Fibroblast of pulmonary artery (primary cell): ENCODE measurements around the gene DNLZ.
A peak's percentile ranks its signal among the peaks of the same experiment; 100 is the strongest.

Experiments used
- DNase-seq: peaks from one replicate; pipeline ENCODE4 v3.0.0-alpha.2; 2010; ENCODE audit warnings: low read depth
- H3K4me3 ChIP-seq: replicated peaks from 2 replicates; pipeline ENCODE4 v1.5.1; 2011; ENCODE audit warnings: low read depth, mild to moderate bottlenecking, control low read depth, low read length, moderate library complexity
- CTCF ChIP-seq: IDR thresholded peaks from 2 replicates; pipeline ENCODE4 v1.5.1; 2011; ENCODE audit warnings: mild to moderate bottlenecking, control low read depth, low read length, inconsistent platforms; ENCODE audit errors: missing control alignments

Gene DNLZ

GRCh38 chr9:136339173-136339957 is 24.2 kb downstream of the DNLZ start:
- H3K4me3 ChIP-seq, result no peak overlapping the region
- peak; percentile 78 for TF ChIP-seq CTCF
- peak; percentile 66 for DNase-seq

- no peak for TF ChIP-seq CTCF
- H3K4me3 ChIP-seq, result no peak overlapping the region
- DNase-seq, result no peak
Measured at GRCh38 chr9:136338511-136338910, 25.0 kb downstream of the DNLZ start.

GRCh38 chr9:136337416-136338395 is 25.8 kb downstream of the DNLZ start:
- no peak for TF ChIP-seq CTCF
- no peak overlapping the region for H3K4me3 ChIP-seq
- DNase-seq, result no peak

DNA sequence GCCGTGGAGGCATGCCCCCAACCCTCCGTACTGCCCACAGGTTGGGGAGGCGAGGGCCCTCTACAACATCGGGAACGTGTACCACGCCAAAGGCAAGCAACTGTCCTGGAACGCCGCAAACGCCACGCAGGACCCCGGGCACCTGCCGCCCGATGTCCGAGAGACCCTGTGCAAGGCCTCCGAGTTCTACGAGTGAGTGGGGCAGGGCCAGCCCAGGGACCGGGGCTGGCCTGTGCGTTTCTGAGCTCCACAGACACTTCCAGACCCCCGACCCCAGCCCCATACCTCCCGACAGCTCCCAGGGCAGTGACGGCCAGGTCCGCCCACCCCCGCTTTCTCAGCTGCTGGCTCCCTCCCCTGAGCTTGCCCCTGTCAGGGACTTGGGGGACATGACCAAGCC is 26.7 kb downstream of the DNLZ start:
- TF ChIP-seq CTCF, result no peak
- DNase-seq, result no peak
- no peak overlapping the region for H3K4me3 ChIP-seq

DNA sequence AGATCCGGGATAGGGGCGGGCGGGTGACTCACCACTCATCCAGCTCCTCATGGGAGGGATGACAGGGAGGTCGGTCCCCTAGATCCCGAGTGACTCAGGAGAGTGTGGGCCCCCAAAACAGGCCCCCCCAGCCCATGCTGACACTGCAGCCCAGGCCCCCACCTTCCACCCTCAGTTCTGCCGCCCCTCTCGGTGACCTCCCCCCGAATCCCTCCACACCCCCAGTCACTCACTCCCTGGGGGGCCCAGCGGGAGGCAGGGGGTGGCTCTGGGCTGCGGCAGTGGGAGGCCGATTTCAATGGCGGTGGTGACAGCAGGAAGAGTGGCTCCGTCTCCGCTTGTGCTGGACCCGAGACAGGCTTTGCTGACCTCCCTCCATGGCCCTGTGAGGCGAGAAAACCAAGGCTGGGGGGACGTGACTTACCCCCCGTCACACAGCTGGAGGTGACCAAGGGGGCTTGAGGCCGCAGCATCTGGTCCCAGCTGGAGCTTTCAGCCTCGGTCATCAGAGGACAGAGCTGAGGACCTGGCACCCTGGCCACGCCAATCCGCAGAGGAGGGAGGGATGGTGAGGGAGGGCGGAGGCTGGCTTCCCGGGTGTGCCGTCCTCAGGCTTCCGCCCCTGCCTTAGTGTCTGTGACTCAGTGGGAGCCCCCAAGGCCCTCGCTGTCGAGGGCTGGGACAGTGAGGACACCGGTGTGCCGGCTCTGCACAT is 27.2 kb downstream of the DNLZ start:
- no peak overlapping the region for H3K4me3 ChIP-seq
- TF ChIP-seq CTCF, result no peak
- DNase-seq, result peak; percentile 27

- TF ChIP-seq CTCF, result no peak
- H3K4me3 ChIP-seq, result no peak overlapping the region
- DNase-seq, result no peak
Measured at GRCh38 chr9:136335296-136336155, 28.0 kb downstream of the DNLZ start.
